Measurements from ENCODE around the gene EGFL6.

EGFL6 gene

GRCh38 chrX:13569479-13570260, at the start of gene EGFL6:
TSS of gene EGFL6 (plus strand) at chrX:13569601. CDS start at chrX:13569862, 261 bp downstream.
- no peak for DNase-seq (ENCODE audit: low spot score)

- DNase-seq (ENCODE audit: low spot score): no peak
These were observed 49.0 kb upstream of the EGFL6 start for GRCh38 chrX:13520351-13520750.

DNA sequence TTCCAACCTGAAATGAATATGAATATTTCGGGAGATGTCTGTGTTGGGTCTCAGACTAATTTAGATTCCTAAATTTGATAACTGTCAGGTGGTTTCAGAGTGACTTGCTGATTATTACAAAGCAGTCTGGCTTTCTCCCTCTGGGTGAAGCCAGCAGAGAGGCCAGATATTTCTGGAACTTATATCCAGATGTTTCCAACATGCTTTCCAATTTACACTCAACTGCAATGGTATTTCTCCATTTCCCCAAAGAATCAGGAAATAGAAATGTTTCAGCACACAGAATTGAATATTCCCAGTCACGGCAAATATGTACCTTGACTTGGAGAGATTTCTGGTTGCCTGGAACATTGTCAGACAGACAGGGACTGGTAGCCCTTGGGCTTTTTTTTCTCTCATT, 48.5 kb upstream of the EGFL6 start:
- DNase-seq (ENCODE audit: low spot score): no peak

- DNase-seq (ENCODE audit: low spot score): no peak
These were observed 46.6 kb upstream of the EGFL6 start for GRCh38 chrX:13522811-13523210.

- DNase-seq (ENCODE audit: low spot score): no peak
These were observed 35.7 kb upstream of the EGFL6 start for GRCh38 chrX:13533726-13534125.

GRCh38 chrX:13535376-13536165, 33.8 kb upstream of the EGFL6 start:
- DNase-seq (ENCODE audit: low spot score): no peak

DNA sequence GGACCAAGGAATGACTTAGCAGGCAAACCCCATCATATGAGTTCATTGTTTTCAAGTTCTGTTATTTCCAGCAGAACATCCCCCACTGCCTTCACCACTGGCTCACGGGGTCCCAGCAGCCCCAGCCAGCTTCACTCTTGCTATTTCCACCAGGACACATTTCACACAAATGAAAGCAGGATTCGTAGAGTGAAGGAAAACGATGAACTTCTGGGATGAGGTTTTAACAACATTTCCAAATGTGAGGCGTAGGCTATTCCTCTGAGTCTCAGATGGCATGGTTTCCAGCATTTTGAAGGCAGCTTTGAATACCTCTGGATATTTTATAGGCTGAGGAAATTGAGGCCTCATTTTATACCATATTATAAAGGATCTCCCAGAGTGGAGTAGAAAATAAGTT, 32.9 kb upstream of the EGFL6 start:
- DNase-seq (ENCODE audit: low spot score): no peak

- no peak for DNase-seq (ENCODE audit: low spot score)
These were observed 31.0 kb upstream of the EGFL6 start for GRCh38 chrX:13538414-13538813.

DNA sequence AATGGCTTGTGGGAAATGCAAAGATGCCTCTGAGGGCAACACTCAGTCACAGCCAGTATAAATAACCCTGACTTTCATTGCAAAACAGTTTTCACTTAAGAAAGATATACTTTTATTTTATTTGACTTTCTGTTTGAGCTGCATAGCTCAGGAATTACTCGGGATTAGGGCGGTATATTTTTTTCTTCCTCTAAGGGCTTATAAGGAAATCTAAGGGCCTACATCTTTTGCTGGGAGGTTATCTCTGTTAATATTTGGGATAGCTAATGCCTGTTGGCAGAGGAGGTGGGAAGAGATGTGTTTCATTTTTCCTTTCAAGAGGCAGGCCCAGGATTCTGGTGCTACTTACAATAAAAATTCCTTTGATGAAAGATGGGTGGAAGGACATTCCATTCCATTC, 28.8 kb upstream of the EGFL6 start:
- no peak for DNase-seq (ENCODE audit: low spot score)

- no peak for DNase-seq (ENCODE audit: low spot score)
These were observed 23.7 kb upstream of the EGFL6 start for GRCh38 chrX:13545726-13546125.

DNA sequence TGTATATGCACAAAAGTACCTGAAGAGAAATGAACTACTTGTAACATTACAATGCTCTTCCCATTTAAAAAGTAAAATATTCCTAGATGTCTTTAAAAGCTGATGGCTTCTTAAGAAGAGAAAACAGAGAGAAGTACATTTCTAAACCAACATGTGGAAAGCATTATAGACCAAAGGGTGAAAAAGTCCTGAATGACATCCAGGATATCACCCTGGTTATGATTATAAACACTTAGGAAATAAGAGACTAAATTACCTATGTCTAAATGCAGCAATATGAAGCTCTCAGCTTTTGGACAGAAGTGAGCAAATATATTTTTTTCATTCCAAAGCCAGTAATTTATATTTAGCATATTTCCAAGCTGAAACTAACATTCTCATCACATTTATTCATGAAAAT, 21.7 kb upstream of the EGFL6 start:
- no peak for DNase-seq (ENCODE audit: low spot score)

- no peak for DNase-seq (ENCODE audit: low spot score)
These were observed 19.1 kb upstream of the EGFL6 start for GRCh38 chrX:13550346-13550745.

DNA sequence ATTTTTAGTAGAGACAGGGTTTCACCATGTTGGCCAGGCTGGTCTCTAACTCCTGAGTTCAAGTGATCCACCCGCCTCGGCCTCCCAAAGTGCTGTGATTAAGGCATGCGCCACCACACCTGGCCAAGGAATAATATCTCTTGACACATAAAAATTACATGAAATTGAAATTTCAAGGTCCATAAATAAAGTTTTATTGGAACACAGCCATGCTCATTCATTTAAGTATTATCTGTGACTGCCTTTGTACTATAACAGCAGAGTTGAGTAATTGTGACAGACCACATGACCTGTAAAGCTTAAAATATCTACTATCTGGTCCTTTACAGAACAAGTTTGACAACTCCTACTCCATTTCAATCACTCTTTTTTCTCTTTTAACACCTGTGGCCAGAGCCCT, 17.8 kb upstream of the EGFL6 start:
- no peak for DNase-seq (ENCODE audit: low spot score)

DNA sequence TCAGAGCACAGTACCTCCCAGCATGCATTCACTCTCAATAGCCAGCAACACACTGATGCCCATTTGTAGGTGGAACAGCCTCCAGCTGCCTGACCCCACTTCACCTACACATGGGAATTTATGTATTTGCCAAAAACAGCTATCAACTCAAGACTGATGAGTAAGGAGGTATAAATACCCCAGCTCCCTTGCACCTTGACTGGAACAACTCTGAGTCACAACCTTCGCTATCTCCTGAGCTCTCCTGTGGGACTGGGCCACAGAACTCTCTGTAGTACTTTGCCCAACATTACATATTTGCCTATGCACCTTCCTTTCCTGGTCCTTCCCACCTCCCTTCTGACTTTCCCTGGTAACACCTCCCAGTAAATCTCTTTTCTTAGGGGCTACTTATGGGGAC, 16.5 kb upstream of the EGFL6 start:
- no peak for DNase-seq (ENCODE audit: low spot score)

DNA sequence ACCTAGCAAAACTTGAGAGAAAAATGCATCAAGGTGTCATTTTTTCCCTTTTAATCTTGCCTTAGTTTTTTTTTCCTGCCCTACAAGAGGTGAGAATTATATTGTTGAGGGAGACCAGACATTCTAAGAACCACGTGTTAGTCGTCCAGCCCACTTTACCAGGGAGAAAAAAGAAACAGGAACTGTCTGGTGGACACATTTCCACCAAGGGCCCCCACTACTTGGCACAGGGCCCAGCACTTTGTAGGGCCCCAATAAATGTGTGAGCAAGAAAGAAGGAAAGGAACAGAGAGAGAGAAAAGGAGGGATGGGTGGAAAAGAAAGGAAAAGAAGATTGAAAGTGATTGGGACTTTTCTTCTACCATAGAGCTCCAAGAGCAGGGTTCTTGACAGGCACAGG, 3.9 kb upstream of the EGFL6 start:
- DNase-seq (ENCODE audit: low spot score): no peak

- DNase-seq (ENCODE audit: low spot score): no peak
These were observed 832 bp downstream of the EGFL6 start for GRCh38 chrX:13570261-13570605.

DNA sequence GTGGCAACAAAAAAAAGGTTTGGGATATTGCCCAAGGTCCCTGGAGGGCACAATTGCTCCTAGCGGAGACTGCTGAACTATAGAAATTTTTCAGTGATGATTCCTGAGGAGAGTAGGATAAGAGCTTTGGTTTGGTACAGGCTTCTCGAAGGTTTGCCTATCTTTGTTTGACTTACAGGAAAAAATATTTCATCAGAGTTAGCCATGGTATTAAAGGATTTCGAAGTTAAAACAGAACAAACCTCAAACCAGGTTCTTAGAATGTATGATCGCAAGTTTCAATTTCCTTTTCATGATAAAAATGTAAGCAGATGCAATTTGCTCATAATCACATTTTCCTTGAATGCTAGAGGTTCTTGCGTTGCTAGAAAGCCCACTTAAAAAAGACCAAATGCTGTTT, 1.7 kb downstream of the EGFL6 start:
- DNase-seq (ENCODE audit: low spot score): no peak

DNA sequence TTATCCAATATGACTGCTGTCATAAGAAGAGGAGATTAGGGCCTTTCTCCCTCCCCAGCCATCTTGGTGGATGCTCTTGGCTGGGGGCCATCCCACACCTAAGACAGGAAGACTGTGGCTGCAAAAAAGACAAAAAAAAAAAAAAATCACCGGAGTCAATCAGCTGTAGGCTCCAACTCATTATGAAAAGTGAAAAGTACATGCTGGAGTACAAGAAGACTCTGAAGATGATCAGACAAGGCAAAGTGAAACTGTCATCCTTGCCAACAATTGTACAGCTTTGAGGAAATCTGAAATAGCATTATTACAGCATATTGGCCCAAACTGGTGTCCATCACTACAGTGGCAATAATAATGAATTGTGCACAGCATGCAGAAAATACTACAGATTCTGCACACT, 5.2 kb downstream of the EGFL6 start:
- no peak for DNase-seq (ENCODE audit: low spot score)

GRCh38 chrX:13579661-13580060, 10.3 kb downstream of the EGFL6 start:
- no peak for DNase-seq (ENCODE audit: low spot score)

DNA sequence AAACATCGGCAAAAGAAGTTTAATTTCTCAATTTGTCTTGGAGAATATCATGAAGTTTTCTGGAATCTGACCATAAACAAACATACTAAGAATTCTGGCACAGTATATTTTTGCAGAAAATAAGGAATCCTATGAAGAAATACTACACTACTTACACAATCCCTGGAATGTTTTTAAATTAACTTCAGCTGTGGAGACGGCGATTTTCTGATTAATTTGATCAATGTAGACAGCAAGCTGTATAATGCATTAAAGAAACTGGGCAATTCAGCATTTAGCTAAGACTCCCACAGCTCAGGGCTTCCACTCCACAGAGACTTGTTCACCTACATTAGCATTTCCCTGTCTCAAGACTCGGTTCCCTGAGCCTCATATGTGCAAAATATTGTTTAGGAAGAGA, 12.2 kb downstream of the EGFL6 start:
- DNase-seq (ENCODE audit: low spot score): no peak

DNA sequence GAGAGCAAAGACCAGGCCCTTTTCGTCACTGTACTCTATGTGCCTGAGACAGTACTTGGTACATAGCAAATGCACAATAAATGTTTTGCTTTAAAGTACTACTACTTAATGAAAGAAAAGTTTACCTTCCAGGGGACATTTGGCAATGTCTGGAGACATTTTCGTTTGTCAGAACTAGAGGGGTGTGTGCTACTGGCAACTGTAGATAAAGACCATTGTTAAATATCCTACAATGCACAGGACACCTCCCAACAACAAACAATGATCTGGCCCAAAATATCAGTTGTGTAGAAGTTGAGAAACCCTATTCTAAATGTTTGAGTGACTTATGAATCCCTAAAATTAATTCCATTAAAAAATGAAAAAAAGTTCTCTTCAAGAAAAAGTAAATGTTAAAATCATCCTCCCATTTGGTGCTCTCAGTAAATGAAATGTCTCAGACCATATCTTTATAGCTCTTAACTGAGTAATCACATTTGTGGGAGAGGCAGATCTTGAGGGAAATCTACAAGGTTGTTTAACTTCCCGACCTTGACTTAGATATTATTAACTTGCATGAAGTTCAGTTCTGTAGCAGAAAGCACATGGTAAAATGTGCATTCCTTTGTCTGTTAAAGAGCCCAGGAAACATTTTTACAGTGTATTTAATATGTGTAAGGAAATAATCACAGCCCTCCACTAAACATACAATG, 18.5 kb downstream of the EGFL6 start:
- no peak for DNase-seq (ENCODE audit: low spot score)

DNA sequence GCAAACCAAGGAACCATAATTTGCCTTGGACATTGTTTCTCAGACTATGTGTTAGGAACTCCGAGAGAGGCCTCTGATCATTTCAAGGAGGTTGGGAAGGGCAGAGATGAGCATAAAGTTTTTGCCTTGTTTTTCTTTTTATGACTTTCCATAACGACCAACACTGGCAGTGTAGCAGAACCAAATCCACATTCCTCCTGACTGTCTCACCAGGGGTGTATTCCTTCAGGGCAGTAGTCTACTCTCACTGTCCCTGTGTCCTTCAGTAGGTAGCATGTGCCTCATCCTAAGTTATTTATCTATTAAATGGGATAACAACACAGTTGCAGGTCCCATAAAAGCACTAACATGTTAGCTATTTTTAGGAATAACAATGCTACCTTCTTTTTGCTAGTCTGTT, 20.8 kb downstream of the EGFL6 start:
- DNase-seq (ENCODE audit: low spot score): no peak

DNA sequence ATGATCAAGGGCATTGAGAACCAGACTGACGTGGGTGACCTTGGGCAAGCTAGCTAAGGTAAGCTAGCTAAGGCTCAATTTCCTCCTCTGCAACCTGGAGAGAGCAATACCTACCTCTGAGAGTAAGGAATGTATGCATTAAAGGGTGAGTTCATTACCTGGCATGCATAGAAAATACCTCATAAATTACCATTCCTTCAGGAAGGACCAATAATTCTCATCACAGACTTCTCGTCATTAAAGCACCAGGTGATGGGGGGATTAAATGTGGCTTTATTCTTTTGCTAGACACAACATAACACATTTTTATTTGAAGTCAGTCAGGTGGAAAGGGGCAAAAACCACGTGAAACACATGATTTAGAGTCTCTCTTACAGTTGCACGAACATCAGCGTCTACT, 21.5 kb downstream of the EGFL6 start:
- DNase-seq (ENCODE audit: low spot score): no peak
